GM12878 (cell line): ENCODE data around the gene SORCS2. TPM values are rescaled to one million over a fixed set of nuclear protein-coding genes. Genes with fewer than 3 reads are reported as not detected.

Source experiments
- ATAC-seq: fragments of 200-7000 bp; cut with Tn5 transposase; 3 replicates; pipeline ENCODE4 v1.9.1; 2020; ENCODE audit warnings: mild to moderate bottlenecking, moderate library complexity
- BruUV-seq: library from RNA; stranded (reverse); fragments of 400-500 nt; replicated peaks from 2 replicates; lab custom pipeline; 2021; lab: Mats Ljungman, UMichigan
- CTCF ChIA-PET: fragments of 300-600 bp; sonication (Branson Sonifier 250); formaldehyde crosslinking; extraction: SDS; loops from one replicate; lab custom pipeline; 2021; ENCODE audit warnings: inconsistent platforms; lab: Yijun Ruan, JAX
- POLR2A ChIA-PET: fragments of 350-600 bp; formaldehyde crosslinking; extraction: SDS; loops from one replicate; lab custom pipeline; 2021; ENCODE audit warnings: inconsistent platforms; lab: Charles Lee
- RAD21 ChIA-PET: fragments of 300-600 bp; sonication (Branson Sonifier 250); formaldehyde crosslinking; loops from one replicate; lab custom pipeline; 2023; ENCODE audit warnings: antibody characterized with exemption; ENCODE audit not compliant: unreplicated experiment; lab: Charles Lee
- SMC1A ChIA-PET: fragments of 300-600 bp; sonication (Branson Sonifier 250); formaldehyde crosslinking; loops from one replicate; lab custom pipeline; 2023; ENCODE audit not compliant: unreplicated experiment, uncharacterized antibody; lab: Charles Lee
- DNase-seq: peaks from one replicate; pipeline ENCODE4 v3.0.0-alpha.2; 2011; ENCODE audit warnings: low read depth, low spot score
- FAIRE-seq: peaks from 3 replicates; lab custom pipeline; 2011; peaks lifted over from hg19 to GRCh38; lab: Jason Lieb, UNC
- H2AFZ ChIP-seq: 2 replicates; pipeline ENCODE4 v1.6.0; 2011; ENCODE audit warnings: low read depth, low read length, control low read depth; ENCODE audit not compliant: control insufficient read depth
- H3K27ac ChIP-seq: 2 replicates; pipeline ENCODE4 v1.5.1; 2011; ENCODE audit warnings: control low read depth; ENCODE audit not compliant: control insufficient read depth, insufficient read depth
- H3K27me3 ChIP-seq, 2 experiments: replicated peaks in 1 of 2; 2 replicates each; pipeline versions ENCODE4 v1.6.0 to v1.6.1; 2011; ENCODE audit warnings: low read length in 1 of 2; ENCODE audit not compliant: control insufficient read depth in 2 of 2, insufficient read depth in 2 of 2
- H3K36me3 ChIP-seq, 2 experiments: 2 replicates each; pipeline ENCODE4 v1.5.1; 2011; ENCODE audit warnings: low read length in 1 of 2; ENCODE audit not compliant: control insufficient read depth in 2 of 2, insufficient read depth in 2 of 2
- H3K4me1 ChIP-seq: 2 replicates; pipeline ENCODE4 v1.6.1; 2011; ENCODE audit warnings: mild to moderate bottlenecking, low read length, moderate library complexity, mixed read lengths; ENCODE audit not compliant: control insufficient read depth, insufficient read depth
- H3K4me2 ChIP-seq: 2 replicates; pipeline ENCODE4 v1.6.0; 2011; ENCODE audit warnings: control low read depth; ENCODE audit not compliant: control insufficient read depth, insufficient read depth
- H3K4me3 ChIP-seq: fragments of 200-600 bp; sonication (generic); 2 replicates; pipeline ENCODE4 v1.5.1; 2016
- H3K79me2 ChIP-seq: 2 replicates; pipeline ENCODE4 v1.6.0; 2011; ENCODE audit warnings: low read length; ENCODE audit not compliant: control insufficient read depth, insufficient read depth
- H3K9ac ChIP-seq: 2 replicates; pipeline ENCODE4 v1.8.0; 2011; ENCODE audit warnings: low read length, control low read depth, mixed read lengths; ENCODE audit not compliant: control insufficient read depth, insufficient read depth
- H3K9me3 ChIP-seq: replicated peaks from 3 replicates; pipeline ENCODE4 v1.5.1; 2011; ENCODE audit warnings: mild to moderate bottlenecking, low read length; ENCODE audit not compliant: control insufficient read depth, insufficient read depth
- H4K20me1 ChIP-seq: 2 replicates; pipeline ENCODE4 v1.6.0; 2011; ENCODE audit not compliant: control insufficient read depth, insufficient read depth
- HCFC1 ChIP-seq: fragments of 150-350 bp; IDR thresholded peaks from 2 replicates; pipeline ENCODE4 v1.6.1; 2014; ENCODE audit warnings: low read length
- HSF1 ChIP-seq: fragments of 150-350 bp; IDR thresholded peaks from 2 replicates; pipeline ENCODE4 v1.6.1; 2014; ENCODE audit warnings: mild to moderate bottlenecking, low read depth, low read length
- IKZF1 ChIP-seq: fragments of 450-650 bp; conservative IDR thresholded peaks from 2 replicates; pipeline ENCODE4 v1.6.1; 2017; ENCODE audit warnings: antibody characterized with exemption, mild to moderate bottlenecking
- IRF4 ChIP-seq: IDR thresholded peaks from 2 replicates; pipeline ENCODE4 v1.6.1; 2011; ENCODE audit warnings: low read depth, low read length
- KLF5 ChIP-seq: fragments of 450-650 bp; IDR thresholded peaks from 2 replicates; pipeline ENCODE4 v1.6.1; 2014; ENCODE audit warnings: mild to moderate bottlenecking; ENCODE audit not compliant: partially characterized antibody
- LARP7 ChIP-seq: fragments of 450-650 bp; IDR thresholded peaks from 2 replicates; pipeline ENCODE4 v1.6.1; 2017; ENCODE audit warnings: mild to moderate bottlenecking
- MTA2 ChIP-seq: fragments of 450-650 bp; IDR thresholded peaks from 2 replicates; pipeline ENCODE4 v1.6.1; 2016; ENCODE audit warnings: low read depth, mild to moderate bottlenecking, moderate library complexity
- NR2C1 ChIP-seq: fragments of 450-650 bp; IDR thresholded peaks from 2 replicates; pipeline ENCODE4 v1.6.1; 2017; ENCODE audit warnings: antibody characterized with exemption, mild to moderate bottlenecking, moderate library complexity
- POLR2AphosphoS2 ChIP-seq: IDR thresholded peaks from 2 replicates; pipeline ENCODE4 v1.6.1; 2011; ENCODE audit warnings: low read depth, mild to moderate bottlenecking, low read length, improper control_type of control experiment, moderate library complexity
- RELB ChIP-seq: fragments of 450-650 bp; IDR thresholded peaks from 2 replicates; pipeline ENCODE4 v1.6.1; 2017; ENCODE audit warnings: low read depth, mild to moderate bottlenecking, moderate library complexity
- RUNX3 ChIP-seq: IDR thresholded peaks from 2 replicates; pipeline ENCODE4 v1.6.1; 2012; ENCODE audit warnings: low read length, inconsistent platforms
- SP1 ChIP-seq: IDR thresholded peaks from one replicate; pipeline ENCODE4 v1.6.1; 2011; ENCODE audit warnings: low read depth, low read length
- SREBF1 ChIP-seq: IDR thresholded peaks from 2 replicates; pipeline ENCODE4 v1.6.1; 2012; ENCODE audit warnings: mild to moderate bottlenecking, low read length
- SUZ12 ChIP-seq: fragments of 200-600 bp; sonication (generic); IDR thresholded peaks from one replicate; pipeline ENCODE4 v1.6.1; 2018; ENCODE audit warnings: antibody characterized with exemption, mild to moderate bottlenecking; ENCODE audit not compliant: unreplicated experiment
- TAF1 ChIP-seq: IDR thresholded peaks from 2 replicates; pipeline ENCODE4 v1.6.1; 2011; ENCODE audit warnings: mild to moderate bottlenecking, low read depth, low read length, borderline replicate concordance
- WGBS: methylation state at CpG from one replicate; pipeline ENCODE4 v1.1.6; 2016; ENCODE audit warnings: low lambda C conversion rate; ENCODE audit not compliant: insufficient replicate concordance, insufficient coverage; ENCODE audit errors: missing lambda C conversion rate; 5-methylcytosine and 5-hydroxymethylcytosine counted together
- in situ Hi-C: fragments of 300-500 bp; cut with MboI; formaldehyde crosslinking; loops from 9 replicates; pipeline ENCODE4 v1.14.3; 2018; ENCODE audit warnings: mixed read lengths
- intact Hi-C: fragments of 100-400 bp; cut with micrococcal nuclease; formaldehyde crosslinking; loops from one replicate; pipeline ENCODE4 v1.14.2; 2022; ENCODE audit not compliant: unreplicated experiment
- polyA plus RNA-seq, 11 experiments: library from polyadenylated mRNA; depleted of rRNA in 4 of 11; unstranded in 6 of 11; stranded (reverse) in 5 of 11; fragments of >200 nt; fragmentation: Nextera tagmentation in 4 of 11; fragmentation: Illumina TruSeq in 1 of 11; extraction: Ambion mirVana in 4 of 11; extraction: Trizol in 1 of 11; gene quantifications; 1 replicate in 1 of 11; 2 replicates in 10 of 11; pipeline versions ENCODE4 v1.2.1 to v1.2.3, GENCODE V29; 2011 to 2016; ENCODE audit warnings: inconsistent platforms in 2 of 11, missing spikeins in 2 of 11, low read depth in 1 of 11
- total RNA-seq, 4 experiments: library from RNA; depleted of rRNA in 3 of 4; stranded (reverse); fragments of >200 nt in 3 of 4; fragmentation: Illumina TruSeq in 1 of 4; extraction: Trizol in 1 of 4; gene quantifications; 2 replicates each; pipeline versions ENCODE4 v1.2.1 to v1.2.3, GENCODE V29; 2013 to 2021

Gene SORCS2
- total and polyA plus RNA-seq, 10 of the 15 experiments (the other 5 are each of a cell fraction or from before 2014, with no cell fraction given), result 0.01 to 0.15 (median 0.05) TPM; not detected in 5

- no peaks in the 10 kb centered on the region for H3K36me3 ChIP-seq
- H3K4me1 ChIP-seq, result no peaks in the 10 kb centered on the region
- ChIA-PET CTCF (no interaction called here), POLR2A (no interaction called here)
- in situ Hi-C loops, result no loop called here
- H3K79me2 ChIP-seq, result no peaks in the 10 kb centered on the region
- no peaks in the 10 kb centered on the region for H3K27me3 ChIP-seq
- ATAC-seq, result no peak
- no peaks in the 10 kb centered on the region for H3K9me3 ChIP-seq
- TF ChIP-seq RELB (no peak), NR2C1 (no peak), HCFC1 (no peak), POLR2AphosphoS2 (no peak), LARP7 (no peak), IKZF1 (no peak), HSF1 (no peak), MTA2 (no peak), IRF4 (no peak), SP1 (no peak), RUNX3 (no peak), SUZ12 (no peak), TAF1 (no peak), KLF5 (no peak), SREBF1 (no peak)
- TF ChIP-seq, all 136 proteins: peak for 0
- no peak for DNase-seq
- Histone ChIP-seq H3K4me3 (no peak overlapping the region), H3K27ac (no peak overlapping the region), H3K9ac (no peak overlapping the region), H2AFZ (no peak overlapping the region), H4K20me1 (no peaks in the 10 kb centered on the region), H3K4me2 (no peak overlapping the region)
- ChIA-PET RAD21 (no interaction called here), SMC1A (no interaction called here)
- 33% methylated on average over 6 of the region's 6 CpGs for WGBS
- intact Hi-C loops, result no loop called here
- no peak for FAIRE-seq
- no TSS peak for BruUV-seq
Observed at GRCh38 chr4:7352486-7352885, 160.1 kb downstream of the SORCS2 start.
